Endometrial microvascular endothelial cells (primary cell): ENCODE measurements around the gene MORC2. TPM values are rescaled to one million over a fixed set of nuclear protein-coding genes. Genes with fewer than 3 reads are reported as not detected.

Experiments
- in situ Hi-C: cut with HindIII; loops from 2 replicates; pipeline ENCODE4 v1.10.0; 2017; ENCODE audit warnings: low sequenced_read_pairs, low pct_unique_long_range_greater_than_20kb; ENCODE audit errors: inconsistent ontology term
- total RNA-seq: library from RNA; depleted of rRNA; stranded (reverse); fragments of >200 nt; gene quantifications from one replicate; pipeline ENCODE4 v1.2.3, GENCODE V29; 2015; ENCODE audit errors: inconsistent ontology term

The MORC2 gene
- total RNA-seq, 1 donor from 2014 or later, result 9.5 TPM

DNA sequence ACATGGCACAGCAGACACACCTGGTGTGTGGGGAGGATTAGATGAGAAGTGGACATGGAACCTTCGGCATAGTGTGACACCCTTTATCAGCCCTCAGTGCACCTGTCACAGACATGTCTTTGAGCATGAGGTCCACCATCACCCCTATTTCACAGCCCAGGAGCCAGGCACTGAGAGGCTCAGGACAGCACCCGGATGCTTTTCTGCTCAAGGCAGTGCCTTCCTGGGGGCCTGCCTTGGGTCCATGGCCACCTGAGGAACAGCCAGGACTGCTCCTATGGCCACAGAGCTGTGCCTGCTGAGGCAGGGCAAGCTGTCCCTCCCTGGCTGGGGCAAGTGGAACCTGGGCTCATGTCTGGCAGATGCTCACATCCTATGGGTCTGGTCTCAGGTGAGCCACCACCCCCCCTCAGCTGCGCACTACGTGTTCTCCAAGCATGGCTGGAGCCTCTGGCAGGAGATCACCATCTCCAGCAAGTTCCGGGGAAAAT lies 75.8 kb downstream of the MORC2 start:
- in situ Hi-C loops, result no loop called here

DNA sequence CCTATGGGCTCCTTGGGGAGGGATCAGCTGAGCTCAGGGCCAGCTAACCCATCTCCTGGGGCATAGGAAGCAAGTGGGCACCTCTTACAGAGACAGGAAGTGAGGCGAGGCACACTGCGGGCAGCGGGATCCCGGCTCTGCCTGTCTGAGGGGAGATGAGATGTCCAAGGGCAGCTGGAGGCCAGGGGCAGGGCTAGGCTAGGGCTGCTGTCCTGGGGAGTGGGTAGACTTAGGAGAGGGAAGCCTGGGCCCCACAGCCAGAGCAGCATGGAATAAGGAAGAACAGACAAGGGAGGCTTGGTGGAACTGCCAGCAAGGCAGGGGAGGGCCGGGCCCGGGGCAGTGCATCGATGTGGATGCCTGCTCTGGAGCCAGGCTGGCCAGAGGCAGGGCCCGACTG lies 76.3 kb downstream of the MORC2 start:
- in situ Hi-C loops, result no loop called here

- in situ Hi-C loops, result no loop called here
Observed at GRCh38 chr22:30891781-30892180, 76.8 kb downstream of the MORC2 start.

DNA sequence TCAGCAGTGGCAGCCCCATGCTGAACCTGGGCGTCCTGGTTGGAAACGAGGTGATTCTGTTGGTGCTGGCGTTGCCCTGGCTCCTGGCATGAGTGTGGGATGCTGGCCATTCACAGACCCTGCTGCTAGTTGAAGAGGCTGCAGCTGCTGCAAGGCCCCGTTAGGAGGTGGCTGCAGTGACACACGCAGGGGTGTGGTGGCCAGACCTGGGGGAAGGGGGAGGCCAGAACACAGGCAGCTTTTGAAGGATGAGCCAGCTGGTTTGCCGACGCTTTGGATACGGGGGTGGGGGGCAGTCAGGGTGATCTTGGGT lies 77.2 kb downstream of the MORC2 start:
- in situ Hi-C loops, result no loop called here

DNA sequence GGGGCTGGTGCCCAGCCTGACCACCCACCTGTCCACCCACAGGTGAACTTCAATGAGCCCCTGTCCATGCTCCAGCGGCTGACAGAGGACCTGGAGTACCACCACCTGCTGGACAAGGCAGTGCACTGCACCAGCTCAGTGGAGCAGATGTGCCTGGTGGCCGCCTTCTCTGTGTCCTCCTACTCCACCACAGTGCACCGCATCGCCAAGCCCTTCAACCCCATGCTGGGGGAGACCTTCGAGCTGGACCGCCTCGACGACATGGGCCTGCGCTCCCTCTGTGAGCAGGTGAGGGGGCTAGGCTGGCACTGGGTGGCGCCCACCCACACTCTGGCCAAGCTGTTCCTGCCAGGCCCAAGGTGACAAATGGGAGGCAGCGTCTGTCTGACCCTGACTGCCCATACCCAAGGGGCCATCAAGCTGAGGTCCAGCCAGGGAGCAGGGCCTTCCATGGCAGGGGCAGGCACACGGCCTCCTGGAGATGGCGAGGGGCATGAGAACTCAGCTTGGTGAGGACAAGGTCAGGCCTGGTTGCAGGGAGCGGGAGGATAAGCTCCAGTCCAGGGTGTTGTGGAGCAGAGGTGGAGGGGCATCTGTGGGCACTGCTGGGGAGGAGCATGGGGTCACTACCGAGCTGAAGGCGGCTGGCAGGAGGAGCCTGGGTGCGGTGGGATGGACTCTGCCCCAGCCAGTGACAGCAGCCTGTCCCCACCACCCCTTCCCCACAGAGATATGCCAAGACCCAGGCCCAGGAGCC lies 77.7 kb downstream of the MORC2 start:
- in situ Hi-C loops, result no loop called here

DNA sequence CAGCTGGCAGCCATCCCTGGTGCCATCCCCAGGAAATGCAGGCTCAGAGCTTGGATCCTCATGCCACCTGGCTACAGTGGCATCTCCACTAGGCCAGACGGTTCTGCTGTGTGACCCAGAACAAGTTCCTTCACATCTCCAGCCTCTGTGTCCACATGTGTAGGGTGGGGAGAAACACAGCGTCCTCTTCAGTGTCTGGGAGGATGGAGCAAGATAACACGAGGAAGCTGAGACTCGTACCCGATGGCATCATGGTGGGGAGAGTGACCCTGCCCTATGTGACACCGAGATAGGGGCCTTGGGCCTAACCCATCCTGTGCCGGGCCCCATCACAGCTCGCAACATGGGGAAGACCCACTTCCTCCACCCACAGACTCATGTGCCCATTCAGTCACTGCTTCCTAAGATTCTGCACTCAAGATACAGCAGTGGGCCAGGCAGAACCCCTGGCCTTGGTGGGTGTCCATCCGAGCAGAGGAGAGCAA lies 78.5 kb downstream of the MORC2 start:
- in situ Hi-C loops, result no loop called here

DNA sequence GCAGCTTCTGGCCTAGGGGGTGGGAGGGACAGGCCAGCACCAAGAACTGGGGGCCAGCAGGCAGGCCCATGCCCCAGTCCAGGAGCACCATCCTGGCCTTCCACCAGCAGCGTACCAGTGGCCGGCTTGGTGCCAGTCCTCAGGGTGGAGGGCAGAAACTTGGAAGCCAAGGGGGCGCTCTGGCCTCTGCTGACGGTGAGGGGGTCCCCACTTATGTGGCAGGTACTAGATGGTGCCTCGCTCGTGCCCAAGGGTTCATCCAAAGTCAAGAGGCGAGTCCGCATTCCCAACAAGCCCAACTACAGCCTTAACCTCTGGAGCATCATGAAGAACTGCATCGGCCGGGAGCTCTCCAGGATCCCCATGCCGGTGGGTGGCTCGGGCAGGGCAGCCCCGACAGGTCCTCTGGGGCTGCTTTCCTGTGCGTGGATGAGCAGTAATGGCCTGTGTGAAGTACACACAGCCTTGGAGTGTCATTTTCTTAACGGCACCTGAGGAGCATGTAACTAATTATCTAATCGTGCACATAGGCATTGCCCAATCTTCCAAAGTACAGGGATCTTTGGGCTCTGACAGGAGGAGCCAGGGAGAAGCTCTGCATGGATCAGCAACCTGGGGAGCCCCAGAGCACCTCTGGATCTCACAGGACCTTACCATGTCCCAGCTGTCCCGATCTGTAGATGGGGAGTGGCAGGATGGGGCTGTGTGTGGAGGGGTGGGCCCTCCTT lies 79.1 kb downstream of the MORC2 start:
- in situ Hi-C loops, result no loop called here

DNA sequence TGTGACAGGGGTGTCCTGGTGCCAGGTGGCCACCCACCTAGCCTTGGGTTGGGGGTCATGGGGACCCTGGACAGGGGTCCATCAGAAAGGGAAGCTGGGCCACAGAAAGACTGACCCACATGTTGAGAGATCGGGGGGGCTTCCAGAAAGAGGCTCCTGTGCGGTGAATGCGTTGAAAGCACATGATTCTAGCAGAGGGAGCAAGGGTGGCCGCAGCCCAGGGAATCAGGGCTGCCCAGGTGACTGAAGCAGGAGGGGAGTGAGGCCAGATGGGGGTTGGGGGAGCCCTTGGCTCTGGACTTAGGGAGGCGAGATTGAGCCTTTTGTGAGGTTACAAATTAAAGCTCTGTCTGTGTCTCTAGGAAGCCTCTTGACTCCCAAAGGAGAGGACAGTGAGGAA lies 80.7 kb downstream of the MORC2 start:
- in situ Hi-C loops, result no loop called here

GRCh38 chr22:30887453-30887852 lies 81.1 kb downstream of the MORC2 start:
- in situ Hi-C loops, result no loop called here

- in situ Hi-C loops, result no loop called here
Observed at GRCh38 chr22:30885591-30885990, 83.0 kb downstream of the MORC2 start.

DNA sequence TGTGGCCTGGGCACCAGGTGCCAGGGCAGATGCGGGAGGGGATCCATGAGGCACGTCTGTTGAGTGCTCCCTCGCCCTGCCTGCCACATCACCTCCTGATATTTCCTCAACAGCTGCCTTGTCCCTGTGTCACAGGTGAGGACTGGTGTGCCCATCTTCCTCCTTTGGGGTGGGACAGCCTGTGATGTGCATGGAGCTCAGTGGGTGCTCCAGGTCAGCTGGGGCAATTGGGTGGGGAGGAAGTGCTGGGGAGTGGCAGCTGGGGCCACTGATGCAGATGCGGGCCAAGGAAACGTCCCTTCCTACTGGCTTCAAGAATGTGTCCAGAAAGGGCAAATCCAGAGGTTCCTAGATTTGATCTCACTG lies 83.6 kb downstream of the MORC2 start:
- in situ Hi-C loops, result no loop called here

DNA sequence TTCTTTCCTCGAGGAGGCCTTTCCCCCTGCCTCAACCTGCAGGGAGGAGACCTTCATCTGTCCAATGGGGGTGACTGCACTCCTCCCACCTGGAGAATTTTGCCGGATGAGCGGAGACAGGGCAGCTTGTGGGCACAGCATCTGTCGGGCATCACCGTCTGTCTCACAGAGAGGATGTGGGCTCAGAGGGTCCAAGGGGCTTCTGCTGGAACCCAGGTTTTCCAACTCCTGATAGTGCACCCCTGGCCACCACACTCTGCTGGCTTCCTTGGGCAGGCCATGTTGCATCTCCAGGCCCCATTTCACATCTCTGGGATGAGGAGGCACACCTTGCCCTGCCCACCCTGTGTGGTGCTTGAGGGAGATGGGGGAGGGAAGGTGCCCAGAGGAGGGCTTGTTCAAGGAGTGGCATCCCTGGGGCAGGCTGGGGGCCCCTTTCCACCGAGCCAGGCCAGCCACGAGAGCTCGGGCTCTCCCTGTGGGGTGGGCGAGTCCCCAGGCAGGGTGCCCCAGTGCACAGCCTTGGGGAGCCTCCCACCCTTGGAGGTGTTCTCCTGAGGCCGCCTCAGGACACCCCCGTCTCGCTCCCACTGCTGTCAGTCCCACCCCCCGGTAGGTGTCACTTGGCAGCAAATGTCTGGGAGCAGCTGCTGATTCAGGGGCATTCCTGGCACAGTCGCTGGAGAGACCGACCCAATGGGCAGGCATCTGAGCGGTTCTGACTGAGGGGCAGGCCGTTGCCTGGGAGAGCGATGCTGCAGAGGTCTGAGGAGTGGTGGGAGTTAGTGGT lies 84.2 kb downstream of the MORC2 start:
- in situ Hi-C loops, result no loop called here

- in situ Hi-C loops, result no loop called here
Observed at GRCh38 chr22:30883586-30884145, 84.9 kb downstream of the MORC2 start.

DNA sequence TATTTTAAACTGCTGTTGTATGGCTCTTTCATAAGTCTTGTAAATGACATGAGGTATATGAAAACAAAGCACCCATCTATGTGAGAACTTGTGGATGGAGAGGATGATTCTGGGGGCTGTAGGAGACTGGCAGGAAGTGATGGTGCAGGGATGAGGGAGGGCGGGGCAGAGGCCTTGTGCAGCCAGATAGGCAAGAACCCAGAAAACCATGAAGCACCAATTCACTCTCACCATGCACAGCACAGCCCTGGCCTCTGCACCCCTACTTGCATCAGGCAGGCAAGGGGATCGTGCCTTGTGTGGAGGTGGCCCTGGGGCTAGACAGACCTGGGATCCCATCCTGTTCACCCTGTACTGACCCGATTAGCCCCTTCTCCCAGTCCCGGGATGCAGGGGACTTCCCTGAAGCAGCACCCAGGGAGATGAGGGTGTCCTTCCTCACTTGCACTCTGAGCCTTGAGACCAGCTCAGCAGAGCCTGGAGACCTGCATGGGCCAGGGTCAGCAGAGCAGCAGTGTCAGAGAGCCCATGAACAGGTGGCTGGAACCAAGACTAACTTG lies 85.5 kb downstream of the MORC2 start:
- in situ Hi-C loops, result no loop called here

DNA sequence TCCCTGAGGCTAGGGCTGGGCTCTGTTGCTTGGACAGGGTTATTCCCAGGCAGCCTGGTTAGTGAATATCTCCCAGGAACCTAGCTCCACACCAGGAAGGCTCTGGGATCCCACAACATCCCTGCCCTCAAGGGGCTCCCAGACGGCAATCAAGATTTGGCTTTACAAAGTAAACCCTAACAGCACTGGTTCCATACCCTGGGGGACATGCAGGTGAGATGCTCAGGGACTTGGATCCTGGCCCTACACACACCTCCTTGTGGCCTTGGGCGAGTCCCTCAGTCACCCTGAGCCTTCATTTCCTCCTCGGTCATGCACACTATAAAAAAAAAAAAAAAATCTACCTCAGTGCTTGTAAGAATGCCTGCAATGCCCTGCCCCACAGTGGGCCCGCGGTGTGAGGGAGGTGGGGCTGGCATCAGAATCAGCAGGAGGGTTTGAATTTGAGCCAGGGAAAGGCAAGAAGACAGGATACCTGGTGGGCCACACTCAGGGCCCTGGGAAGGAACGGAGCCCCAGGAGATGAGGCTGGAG lies 86.3 kb downstream of the MORC2 start:
- in situ Hi-C loops, result no loop called here

- in situ Hi-C loops, result no loop called here
Observed at GRCh38 chr22:30881361-30882183, 87.0 kb downstream of the MORC2 start.

DNA sequence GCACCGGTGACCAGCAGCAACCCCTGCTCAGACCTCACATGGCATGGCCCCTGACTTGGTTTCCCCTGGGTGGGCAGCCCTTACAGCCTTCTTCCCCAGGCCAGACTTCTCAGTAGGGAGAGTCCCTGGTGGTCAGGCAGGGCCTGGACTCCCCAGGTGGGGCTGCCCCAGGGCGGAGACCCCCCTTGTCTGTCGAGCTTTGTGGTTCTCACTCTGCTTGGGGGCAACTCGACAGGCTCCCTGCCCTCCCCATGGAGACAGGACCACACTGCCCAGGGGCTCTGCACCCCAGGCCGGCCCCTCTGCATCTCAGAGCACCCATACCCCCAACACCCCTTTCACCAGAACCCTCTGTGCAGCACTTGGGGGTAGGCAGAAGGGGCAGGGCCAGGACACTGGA lies 87.7 kb downstream of the MORC2 start:
- in situ Hi-C loops, result no loop called here

- in situ Hi-C loops, result no loop called here
Observed at GRCh38 chr22:30880181-30880601, 88.4 kb downstream of the MORC2 start.
